ENCODE data around the gene BRK1.
"Not testable (repeated sequence)": the region's sequence is repeated elsewhere in the genome, so short reads cannot be mapped to it uniquely, and the experiment has no call there.

BRK1 gene

GRCh38 chr3:10142707-10143560, 27.5 kb downstream of the BRK1 start:
- DNase-seq (ENCODE audit: low read depth in 3 of 3), result peak in 1 of 3 experiments; percentile 18

DNA sequence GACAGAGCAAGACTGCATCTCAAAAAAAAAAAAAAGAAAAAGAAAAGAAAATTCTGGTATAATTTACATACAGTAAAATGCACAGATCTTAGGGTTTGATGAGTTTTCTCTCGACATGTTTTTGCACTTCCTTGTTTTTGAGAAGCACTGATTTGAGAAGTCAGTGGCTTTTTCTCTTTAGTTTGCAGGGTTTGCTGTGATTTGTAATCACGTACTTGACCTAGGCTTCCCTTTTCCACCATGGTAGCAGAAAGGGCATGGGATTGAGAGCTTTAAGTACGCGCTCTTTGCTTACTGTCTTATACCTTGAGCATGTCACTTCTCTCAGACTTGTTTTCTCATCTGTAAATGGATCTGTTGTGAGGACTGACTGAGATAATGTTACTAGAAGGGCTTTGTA, 30.2 kb downstream of the BRK1 start:
- no peak for DNase-seq (ENCODE audit: low read depth in 3 of 3)

DNA sequence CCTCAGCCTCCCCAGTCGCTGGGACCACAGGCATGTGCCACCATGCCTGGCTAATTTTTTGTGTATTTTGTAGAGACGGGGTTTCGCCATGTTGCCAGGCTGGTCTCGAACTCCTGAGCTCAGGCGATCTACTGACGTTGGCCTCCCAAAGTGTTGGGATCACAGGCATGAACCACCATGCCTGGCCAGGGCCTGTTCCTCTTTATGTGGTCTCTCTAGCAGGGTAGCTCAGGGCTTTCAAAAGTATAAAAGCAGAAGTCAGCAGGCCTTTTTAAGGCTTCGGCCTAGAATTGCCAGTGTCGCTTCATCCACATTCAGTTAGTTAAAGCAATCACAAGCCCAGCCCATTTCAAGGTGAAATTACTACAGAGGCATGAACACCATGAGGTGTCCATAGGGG, 33.8 kb downstream of the BRK1 start:
- DNase-seq (ENCODE audit: low read depth in 3 of 3), result no peak

- no peak for DNase-seq (ENCODE audit: low read depth in 3 of 3)
Measured at GRCh38 chr3:10150987-10151386, 35.5 kb downstream of the BRK1 start.

DNA sequence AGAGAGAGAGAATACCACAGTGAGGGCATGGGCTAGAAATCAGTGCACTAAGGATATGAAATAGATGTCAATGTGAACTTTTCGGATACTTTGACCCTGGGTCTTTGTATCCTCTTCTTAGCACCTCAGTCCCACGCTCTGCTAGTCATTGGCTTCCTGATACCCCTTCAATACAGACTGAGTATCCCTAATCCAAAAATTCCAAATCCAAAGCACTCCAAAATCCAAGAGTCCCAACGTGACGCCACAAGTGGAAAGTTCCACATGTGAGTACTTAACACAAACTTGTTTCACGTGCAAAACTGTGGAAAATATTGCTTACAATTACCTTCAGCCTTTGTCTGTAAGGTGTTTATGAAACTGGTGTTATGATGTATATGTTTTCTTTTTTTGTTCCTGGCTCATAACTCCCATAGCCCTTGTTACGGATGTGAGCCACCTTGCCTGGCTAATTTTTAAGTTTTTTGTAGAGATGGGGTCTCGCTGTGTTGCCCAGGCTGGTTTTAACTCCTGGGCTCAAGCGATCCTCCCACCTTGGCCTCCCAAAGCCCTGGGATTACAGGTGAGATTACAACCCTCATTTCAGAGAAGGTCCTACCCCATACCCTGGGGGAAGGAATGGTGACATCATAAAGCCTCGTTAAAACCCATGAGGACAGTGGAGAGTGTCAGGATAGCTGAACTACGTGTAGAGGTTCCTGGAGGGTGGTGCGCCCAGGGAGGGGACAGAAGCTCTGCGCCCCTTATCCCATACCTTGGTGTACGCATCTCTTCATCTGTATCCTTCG, 39.1 kb downstream of the BRK1 start:
- no peak for DNase-seq (ENCODE audit: low read depth in 3 of 3)

DNA sequence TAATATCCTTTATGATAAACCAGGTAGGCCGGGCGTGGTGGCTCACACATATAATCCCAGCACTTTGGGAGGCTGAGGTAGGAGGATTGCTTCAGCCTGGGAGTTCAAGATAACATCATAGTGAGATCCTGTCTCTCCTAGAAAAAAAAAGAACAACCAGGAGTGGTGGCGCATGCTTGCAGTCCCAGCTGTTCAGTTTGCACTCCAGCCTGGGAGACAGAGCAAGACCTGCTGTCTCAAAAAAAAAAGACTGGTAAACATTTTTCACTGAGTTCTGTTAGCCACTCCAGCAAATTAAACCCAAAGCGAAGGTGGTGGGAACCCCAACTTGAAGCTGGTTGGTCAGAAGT, 39.6 kb downstream of the BRK1 start:
- DNase-seq (ENCODE audit: low read depth in 3 of 3), result no peak

DNA sequence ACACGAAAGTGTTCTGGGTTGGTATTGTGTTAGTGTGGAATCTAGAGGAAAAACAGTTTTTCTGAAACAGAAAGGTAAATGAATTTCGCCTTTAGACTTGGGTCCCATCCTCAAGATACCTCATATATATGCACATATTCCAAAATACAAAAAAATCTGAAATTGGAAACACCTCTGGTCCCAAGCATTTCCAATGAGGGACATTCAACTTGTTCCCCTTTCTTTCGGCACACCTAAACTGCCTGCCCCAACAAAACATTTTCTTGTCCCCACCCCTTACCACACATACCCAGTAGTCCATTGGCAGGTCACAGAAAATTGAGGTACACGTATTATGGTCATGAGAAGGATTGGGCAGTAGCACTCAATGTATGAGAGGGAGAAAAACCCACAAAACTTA, 40.2 kb downstream of the BRK1 start:
- DNase-seq (ENCODE audit: low read depth in 3 of 3), result no peak

DNA sequence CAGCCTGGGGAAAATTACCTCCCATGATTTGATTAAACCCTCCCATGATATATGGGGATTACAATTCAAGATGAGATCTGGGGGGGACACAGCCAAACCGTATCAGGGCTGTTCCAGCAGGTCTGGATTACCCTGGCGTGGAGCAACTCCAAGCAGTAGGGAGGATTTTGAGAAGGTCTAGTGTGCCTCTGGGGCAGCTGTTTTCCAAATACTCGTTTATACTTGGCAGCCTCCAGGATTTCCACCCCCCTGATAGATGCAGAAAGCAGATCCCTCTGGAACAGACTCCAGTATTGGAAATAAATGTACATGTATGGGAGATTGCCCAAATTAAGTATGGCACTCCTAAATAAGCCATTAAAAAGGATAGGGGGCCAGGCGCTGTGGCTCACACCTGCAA, 41.6 kb downstream of the BRK1 start:
- no peak for DNase-seq (ENCODE audit: low read depth in 3 of 3)

DNA sequence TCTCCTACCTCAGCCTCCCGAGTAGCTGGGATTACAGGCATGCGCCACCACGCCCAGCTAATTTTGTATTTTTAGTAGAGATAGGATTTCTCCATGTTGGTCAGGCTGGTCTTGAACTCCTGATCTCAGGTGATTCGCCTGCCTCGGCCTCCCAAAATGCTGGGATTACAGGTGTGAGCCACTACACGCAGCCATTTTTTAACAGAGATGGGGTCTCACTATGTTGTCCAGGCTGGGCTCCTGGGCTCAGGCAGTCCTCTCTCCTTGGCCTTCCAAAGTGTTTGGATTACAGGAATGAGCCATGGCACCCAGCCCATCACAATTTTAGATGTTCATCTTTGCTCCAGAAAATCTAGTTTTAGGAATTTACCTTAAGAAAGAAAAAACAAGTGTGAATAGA, 43.1 kb downstream of the BRK1 start:
- DNase-seq (ENCODE audit: low read depth in 3 of 3), result not testable (repeated sequence)

- no peak for DNase-seq (ENCODE audit: low read depth in 3 of 3)
Measured at GRCh38 chr3:10160346-10160745, 44.9 kb downstream of the BRK1 start.

GRCh38 chr3:10160925-10161324, 45.5 kb downstream of the BRK1 start:
- DNase-seq (ENCODE audit: low read depth in 3 of 3), result no peak

DNA sequence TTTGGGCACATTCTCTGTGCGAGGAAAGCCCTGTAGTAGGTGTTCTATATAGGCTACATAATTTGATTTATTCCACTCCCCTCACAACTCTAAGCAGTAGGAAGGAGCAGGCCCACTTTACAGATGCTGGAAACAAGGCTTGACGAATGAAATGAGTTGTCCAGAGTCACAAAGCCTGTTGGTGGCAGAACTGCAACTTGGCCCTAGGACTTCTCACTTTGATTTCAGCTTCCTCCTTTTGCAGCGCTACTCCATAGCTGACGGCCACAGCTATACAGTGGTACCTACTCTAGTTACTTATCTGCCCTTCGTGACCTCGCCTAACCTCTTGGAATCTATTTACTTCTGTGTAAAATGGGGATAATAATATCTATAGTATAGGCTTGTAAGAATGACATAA, 46.7 kb downstream of the BRK1 start:
- no peak for DNase-seq (ENCODE audit: low read depth in 3 of 3)

DNA sequence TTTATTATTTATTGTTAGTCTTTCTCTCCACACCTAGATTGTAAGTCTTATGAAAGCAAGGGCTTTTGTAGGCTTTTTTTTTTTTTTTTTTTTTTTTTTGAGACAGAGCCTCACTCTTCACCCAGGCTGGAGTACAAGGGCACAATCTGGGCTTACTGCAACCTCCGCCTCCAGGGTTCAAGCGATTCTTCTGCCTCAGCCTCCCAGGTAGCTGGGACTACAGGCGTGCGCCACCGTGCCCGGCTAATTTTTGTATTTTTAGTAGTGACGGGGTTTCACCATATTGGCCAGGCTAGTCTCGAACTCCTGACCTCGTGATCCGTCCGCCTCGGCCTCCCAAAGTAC, 48.7 kb downstream of the BRK1 start:
- not testable (repeated sequence) for DNase-seq (ENCODE audit: low read depth in 3 of 3)

GRCh38 chr3:10164546-10165393, 49.3 kb downstream of the BRK1 start, which contains the start of gene IRAK2:
Gene IRAK2, plus strand, starts transcription at chr3:10164919. Its CDS starts 36 bp downstream, at chr3:10164955.
- peak; percentile 21 to 57 (median 42) for DNase-seq (ENCODE audit: low read depth in 3 of 3)

- no peak for DNase-seq (ENCODE audit: low read depth in 3 of 3)
Measured at GRCh38 chr3:10166213-10166604, 50.7 kb downstream of the BRK1 start.

DNA sequence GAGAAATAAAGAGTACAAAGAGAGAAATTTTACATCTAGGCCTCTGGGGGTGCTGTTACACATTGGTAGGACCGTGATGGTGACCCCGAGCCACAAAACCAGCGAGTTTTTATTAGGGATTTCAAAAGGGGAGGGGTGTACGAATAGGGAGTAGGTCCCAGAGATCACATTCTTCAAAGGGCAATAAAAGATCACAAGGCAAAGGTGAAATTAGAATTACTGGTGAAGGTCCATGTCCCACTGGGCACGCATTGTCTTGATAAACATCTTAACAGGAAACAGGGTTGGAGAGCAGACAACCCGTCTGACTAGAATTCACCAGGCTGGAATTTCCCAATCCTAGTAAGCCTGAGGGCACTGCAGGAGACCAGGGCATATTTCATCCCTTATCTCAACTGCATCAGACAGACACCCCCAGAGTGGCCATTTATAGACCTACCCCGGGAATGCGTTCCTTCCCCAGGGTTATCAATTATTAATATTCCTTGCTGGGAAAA, 53.6 kb downstream of the BRK1 start:
- DNase-seq (ENCODE audit: low read depth in 3 of 3), result no peak

DNA sequence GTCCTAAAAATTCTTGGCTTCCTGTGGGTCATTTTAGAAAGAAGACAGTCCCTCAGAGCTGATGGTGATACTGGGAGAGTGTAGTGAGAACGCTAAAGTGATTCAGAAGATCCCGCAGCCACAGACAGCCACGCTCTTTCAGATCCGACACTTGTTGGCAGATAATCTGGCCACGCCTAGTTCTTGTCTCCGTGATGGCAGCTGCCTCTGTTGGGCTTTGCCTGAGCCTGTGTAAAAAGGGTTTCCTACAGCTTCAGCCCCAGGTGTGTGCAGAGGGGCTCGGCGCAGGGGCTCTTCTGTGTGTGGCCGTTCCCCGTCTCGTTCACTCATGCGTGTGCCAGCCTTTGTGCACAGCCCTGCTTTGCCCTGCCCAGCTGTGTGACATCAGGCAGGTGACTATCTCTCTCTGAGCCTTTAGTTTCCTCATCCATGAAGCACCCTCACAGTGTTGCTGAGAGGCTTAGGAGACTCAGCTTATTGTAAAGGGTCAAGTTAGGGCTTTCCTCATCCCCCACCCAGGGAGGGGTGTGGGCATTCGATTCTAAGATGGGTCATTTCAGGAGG, 55.5 kb downstream of the BRK1 start:
- no peak for DNase-seq (ENCODE audit: low read depth in 3 of 3)

DNA sequence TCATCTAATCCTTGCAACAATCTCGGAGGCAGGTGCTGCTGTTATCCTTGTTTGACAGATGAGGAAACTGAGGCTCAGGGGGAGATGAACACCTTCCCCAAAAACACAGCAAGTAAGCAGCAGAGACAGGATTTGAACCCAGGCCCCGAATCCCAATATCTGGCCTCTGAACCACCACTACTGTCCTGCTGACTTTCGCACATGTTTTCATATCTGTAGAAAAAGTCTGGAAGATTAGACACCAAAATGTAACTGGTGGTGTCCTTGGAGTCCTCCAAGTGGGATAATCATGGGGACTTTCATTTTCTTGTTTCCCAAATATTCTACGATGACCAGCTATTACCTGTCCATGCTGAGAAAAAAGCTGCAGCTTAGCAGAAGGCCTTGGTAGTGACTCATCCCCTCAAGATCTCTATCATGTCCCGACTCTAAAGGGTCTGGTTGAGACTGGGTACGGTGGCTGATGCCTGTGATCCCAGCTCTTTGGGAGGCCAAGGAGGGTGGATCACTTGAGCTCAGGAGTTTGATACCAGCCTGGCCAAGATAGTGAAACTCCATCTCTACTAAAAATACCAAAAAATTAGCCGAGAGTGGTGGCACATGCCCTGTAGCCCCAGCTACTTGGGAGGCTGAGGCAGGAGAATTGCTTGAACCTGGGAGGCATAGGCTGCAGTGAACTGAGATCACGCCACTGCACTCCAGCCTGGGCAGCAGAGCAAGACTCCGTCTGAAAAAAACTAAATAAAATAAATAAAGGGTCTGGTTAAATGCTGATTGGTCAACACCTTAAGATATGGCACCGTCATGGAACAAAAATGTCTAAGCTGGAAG, 57.8 kb downstream of the BRK1 start:
- no peak for DNase-seq (ENCODE audit: low read depth in 3 of 3)

DNA sequence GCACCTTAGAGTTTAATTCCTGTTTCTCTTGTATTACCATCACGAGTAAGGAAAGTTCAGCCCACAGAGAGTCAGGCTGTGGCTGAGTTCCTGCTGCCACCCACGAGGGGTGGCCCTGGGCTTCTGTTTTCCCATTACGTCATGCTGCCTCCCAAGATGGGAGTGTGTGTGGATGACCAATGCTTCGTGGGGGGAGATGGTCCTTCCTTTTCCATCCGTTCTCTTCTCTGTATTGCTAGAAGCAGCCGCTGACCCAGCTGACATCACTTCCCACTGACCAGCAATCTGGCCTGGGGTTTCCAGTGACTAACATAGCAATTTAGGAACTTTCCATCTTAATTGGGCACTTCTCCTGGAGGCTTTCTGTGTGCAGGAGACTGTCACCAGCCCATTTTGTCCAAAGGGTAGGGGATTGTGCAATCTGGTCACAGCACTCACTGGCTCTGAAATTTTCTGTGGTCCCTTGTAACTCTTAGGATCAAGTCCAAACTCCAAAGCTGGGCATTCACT, 58.5 kb downstream of the BRK1 start:
- DNase-seq (ENCODE audit: low read depth in 3 of 3), result no peak

- not testable (repeated sequence) for DNase-seq (ENCODE audit: low read depth in 3 of 3)
Measured at GRCh38 chr3:10175334-10175733, 59.9 kb downstream of the BRK1 start.

DNA sequence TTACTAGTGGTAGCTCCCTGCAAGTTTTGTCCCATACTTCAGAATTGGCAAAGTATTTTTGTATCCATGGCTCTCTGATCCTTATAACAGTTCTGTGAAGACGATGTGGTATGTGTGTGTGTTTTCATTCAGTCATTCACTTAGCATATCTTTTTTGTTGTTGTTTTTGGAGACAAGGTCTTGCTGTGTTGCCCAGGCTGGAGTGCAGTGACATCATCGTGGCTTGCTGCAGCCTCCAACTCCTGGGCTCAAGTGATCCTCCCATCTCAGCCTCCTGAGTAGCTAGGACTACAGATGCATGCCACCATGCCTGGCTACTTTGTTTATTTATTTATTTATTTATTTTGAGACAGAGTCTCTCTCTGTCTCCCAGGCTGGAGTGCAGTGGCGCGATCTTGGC, 60.7 kb downstream of the BRK1 start:
- DNase-seq (ENCODE audit: low read depth in 3 of 3), result not testable (repeated sequence)

Measured in stimulated activated CD4-positive, alpha-beta T cell treated with anti-CD3 and anti-CD28 coated beads, TNF-alpha, amount 100 ng/mL, for 24 hours (primary cell).